Measurements from ENCODE around the gene ANO10. TPM values are rescaled to one million over a fixed set of nuclear protein-coding genes. Genes with fewer than 3 reads are reported as not detected.

Gene ANO10
- total RNA-seq, 2 donors from 2014 or later: 83.8 to 112 TPM

DNA sequence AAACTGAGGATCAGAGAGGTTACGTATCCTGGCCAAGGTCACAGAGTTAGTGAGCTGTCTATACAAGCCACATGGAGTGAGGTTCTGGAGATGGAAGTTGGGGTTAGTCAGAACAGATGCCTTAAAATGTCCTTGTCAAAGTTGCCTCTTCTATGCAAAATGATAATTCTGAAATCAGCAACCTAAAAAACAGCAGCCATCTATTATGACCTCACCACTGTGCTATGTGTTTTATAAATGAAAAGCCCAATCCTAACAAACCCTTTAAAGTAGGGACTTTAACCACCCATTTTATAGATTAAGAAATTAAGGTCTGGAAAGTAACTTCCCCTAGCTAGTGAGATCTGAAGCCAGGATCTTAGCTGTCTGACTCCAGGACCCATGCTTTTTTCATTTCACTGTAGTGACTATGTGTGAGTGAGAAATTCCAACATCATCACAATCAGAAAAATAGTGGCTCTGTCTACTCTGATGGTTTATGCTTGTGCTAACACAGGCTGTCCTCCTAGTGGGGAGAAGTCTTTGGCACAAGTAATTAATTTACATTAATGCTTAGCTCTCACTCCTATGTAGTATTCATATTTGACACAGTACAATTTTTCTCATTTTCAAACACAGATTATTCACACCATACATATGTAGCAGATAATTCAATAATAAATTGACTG, 143.6 kb downstream of the ANO10 start:
- Histone ChIP-seq H3K4me1 (ENCODE audit: control insufficient read depth, insufficient read depth, low read length) (no peaks in the 10 kb centered on the region), H3K36me3 (ENCODE audit: control insufficient read depth, insufficient read depth, low read length) (no peaks in the 10 kb centered on the region), H3K9me3 (ENCODE audit: control insufficient read depth, low read length) (peaks cover 5% of the 10 kb centered on the region), H3K9ac (ENCODE audit: extremely low read depth, low read length, poor library complexity, severe bottlenecking) (no peak overlapping the region), H3K4me3 (ENCODE audit: low read length) (no peak overlapping the region), H3K27me3 (ENCODE audit: control insufficient read depth, insufficient read depth, low read length, poor library complexity, severe bottlenecking) (no peaks in the 10 kb centered on the region), H3K27ac (ENCODE audit: low read depth, low read length) (no peak overlapping the region)
- Mint-ChIP-seq H3K27ac (no peak overlapping the region), H3K4me1 (peaks cover 17% of the 10 kb centered on the region), H3K4me3 (no peak overlapping the region), H3K27me3 (ENCODE audit: insufficient read depth) (no peaks in the 10 kb centered on the region), H3K36me3 (ENCODE audit: low read depth) (peaks cover 13% of the 10 kb centered on the region), H3K9me3 (peaks cover 2% of the 10 kb centered on the region)
- 100% methylated on average over 1 of the region's 1 CpG for WGBS, 2 experiments (ENCODE audit: insufficient coverage in 1 of 2, insufficient read length in 1 of 2)
- TF ChIP-seq, protein P1, sequence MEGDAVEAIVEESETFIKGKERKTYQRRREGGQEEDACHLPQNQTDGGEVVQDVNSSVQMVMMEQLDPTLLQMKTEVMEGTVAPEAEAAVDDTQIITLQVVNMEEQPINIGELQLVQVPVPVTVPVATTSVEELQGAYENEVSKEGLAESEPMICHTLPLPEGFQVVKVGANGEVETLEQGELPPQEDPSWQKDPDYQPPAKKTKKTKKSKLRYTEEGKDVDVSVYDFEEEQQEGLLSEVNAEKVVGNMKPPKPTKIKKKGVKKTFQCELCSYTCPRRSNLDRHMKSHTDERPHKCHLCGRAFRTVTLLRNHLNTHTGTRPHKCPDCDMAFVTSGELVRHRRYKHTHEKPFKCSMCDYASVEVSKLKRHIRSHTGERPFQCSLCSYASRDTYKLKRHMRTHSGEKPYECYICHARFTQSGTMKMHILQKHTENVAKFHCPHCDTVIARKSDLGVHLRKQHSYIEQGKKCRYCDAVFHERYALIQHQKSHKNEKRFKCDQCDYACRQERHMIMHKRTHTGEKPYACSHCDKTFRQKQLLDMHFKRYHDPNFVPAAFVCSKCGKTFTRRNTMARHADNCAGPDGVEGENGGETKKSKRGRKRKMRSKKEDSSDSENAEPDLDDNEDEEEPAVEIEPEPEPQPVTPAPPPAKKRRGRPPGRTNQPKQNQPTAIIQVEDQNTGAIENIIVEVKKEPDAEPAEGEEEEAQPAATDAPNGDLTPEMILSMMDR (conservative IDR thresholded peaks at IDR 0.05): peak; percentile 16
- no peak for DNase-seq

DNA sequence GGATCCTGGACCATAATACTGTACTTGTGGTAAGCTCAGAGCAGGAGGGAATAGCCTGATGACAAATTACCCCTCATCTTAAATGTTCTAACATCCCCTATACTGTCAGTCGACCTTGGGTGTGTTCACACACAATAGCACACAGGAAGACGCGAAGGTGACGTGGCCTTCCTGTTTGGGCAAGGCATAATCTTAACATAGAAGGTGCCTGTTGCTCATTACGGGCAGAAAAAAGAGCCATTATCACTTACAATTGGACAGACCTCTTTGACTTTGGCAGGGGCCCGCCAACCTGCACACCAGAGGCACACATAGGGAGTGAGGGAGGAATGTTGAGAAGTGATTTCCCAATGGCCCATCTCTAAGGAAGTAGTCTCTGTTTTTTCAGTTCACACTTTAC, 144.2 kb downstream of the ANO10 start:
- H3K4me3 Mint-ChIP-seq: no peak overlapping the region
- Histone ChIP-seq H3K4me1 (ENCODE audit: control insufficient read depth, insufficient read depth, low read length) (no peaks in the 10 kb centered on the region), H3K9ac (ENCODE audit: extremely low read depth, low read length, poor library complexity, severe bottlenecking) (no peak overlapping the region), H3K27ac (ENCODE audit: low read depth, low read length) (no peak overlapping the region), H3K4me3 (ENCODE audit: low read length) (no peak overlapping the region), H3K27me3 (ENCODE audit: control insufficient read depth, insufficient read depth, low read length, poor library complexity, severe bottlenecking) (no peaks in the 10 kb centered on the region), H3K36me3 (ENCODE audit: control insufficient read depth, insufficient read depth, low read length) (no peaks in the 10 kb centered on the region), H3K9me3 (ENCODE audit: control insufficient read depth, low read length) (peaks cover 3% of the 10 kb centered on the region)
- WGBS, 2 experiments (ENCODE audit: insufficient coverage in 1 of 2, insufficient read length in 1 of 2): 86 to 90% methylated on average over 6 of the region's 6 CpGs
- H3K4me1 Mint-ChIP-seq: peaks cover 17% of the 10 kb centered on the region
- no peaks in the 10 kb centered on the region for H3K27me3 Mint-ChIP-seq (ENCODE audit: insufficient read depth)
- H3K36me3 Mint-ChIP-seq (ENCODE audit: low read depth): peaks cover 9% of the 10 kb centered on the region
- TF ChIP-seq, protein P1 (conservative IDR thresholded peaks at IDR 0.05): no peak
- H3K27ac Mint-ChIP-seq: no peak overlapping the region
- H3K9me3 Mint-ChIP-seq: peaks cover 2% of the 10 kb centered on the region
- no peak for DNase-seq

DNA sequence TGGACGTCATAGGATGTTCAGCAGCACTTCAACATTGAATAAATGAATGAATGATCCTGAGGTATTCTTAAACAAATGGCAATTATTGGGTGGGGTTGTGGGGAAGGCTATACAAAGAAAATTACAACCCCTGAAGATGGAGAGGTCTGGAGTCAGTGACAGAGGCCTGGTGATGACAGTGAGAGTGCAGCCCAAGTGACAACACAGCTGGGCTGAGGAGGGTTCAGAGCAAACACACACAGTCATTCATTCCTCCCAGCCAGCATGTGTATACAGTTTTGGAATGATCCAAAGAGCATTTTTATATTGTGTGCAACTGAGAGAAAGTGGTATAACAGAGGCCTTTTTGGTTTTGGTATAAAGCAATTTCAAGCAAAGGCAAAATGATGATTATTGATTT, 148.1 kb downstream of the ANO10 start:
- Histone ChIP-seq H3K9me3 (ENCODE audit: control insufficient read depth, low read length) (no peaks in the 10 kb centered on the region), H3K27ac (ENCODE audit: low read depth, low read length) (no peak overlapping the region), H3K9ac (ENCODE audit: extremely low read depth, low read length, poor library complexity, severe bottlenecking) (no peak overlapping the region), H3K4me3 (ENCODE audit: low read length) (no peak overlapping the region), H3K4me1 (ENCODE audit: control insufficient read depth, insufficient read depth, low read length) (no peaks in the 10 kb centered on the region), H3K27me3 (ENCODE audit: control insufficient read depth, insufficient read depth, low read length, poor library complexity, severe bottlenecking) (no peaks in the 10 kb centered on the region), H3K36me3 (ENCODE audit: control insufficient read depth, insufficient read depth, low read length) (no peaks in the 10 kb centered on the region)
- no peak for DNase-seq
- Mint-ChIP-seq H3K27me3 (ENCODE audit: insufficient read depth) (no peaks in the 10 kb centered on the region), H3K9me3 (no peaks in the 10 kb centered on the region), H3K36me3 (ENCODE audit: low read depth) (peaks cover 2% of the 10 kb centered on the region), H3K27ac (no peak overlapping the region), H3K4me3 (no peak overlapping the region), H3K4me1 (no peaks in the 10 kb centered on the region)
- TF ChIP-seq, protein P1 (conservative IDR thresholded peaks at IDR 0.05): no peak
- WGBS, 2 experiments (ENCODE audit: insufficient coverage in 1 of 2, insufficient read length in 1 of 2): 85% methylated on average over 1 of the region's 1 CpG; no CpG with 5 or more reads in 1 of the 2 experiments
